Skeletal muscle cell (primary cell): ENCODE measurements around the gene MGAT3.
A peak's percentile ranks its signal among the peaks of the same experiment; 100 is the strongest.

Experiments used
- DNase-seq: peaks from one replicate; pipeline ENCODE4 v3.0.0-alpha.2; 2010; ENCODE audit warnings: low read depth
- H3K4me3 ChIP-seq: 2 replicates; pipeline ENCODE4 v1.5.1; 2011; ENCODE audit warnings: low read depth, mild to moderate bottlenecking, control low read depth, low read length, moderate library complexity

MGAT3 gene

GRCh38 chr22:39446239-39446721, 10.5 kb upstream of the MGAT3 start:
- no peak for DNase-seq
- H3K4me3 ChIP-seq = no peak overlapping the region

DNA sequence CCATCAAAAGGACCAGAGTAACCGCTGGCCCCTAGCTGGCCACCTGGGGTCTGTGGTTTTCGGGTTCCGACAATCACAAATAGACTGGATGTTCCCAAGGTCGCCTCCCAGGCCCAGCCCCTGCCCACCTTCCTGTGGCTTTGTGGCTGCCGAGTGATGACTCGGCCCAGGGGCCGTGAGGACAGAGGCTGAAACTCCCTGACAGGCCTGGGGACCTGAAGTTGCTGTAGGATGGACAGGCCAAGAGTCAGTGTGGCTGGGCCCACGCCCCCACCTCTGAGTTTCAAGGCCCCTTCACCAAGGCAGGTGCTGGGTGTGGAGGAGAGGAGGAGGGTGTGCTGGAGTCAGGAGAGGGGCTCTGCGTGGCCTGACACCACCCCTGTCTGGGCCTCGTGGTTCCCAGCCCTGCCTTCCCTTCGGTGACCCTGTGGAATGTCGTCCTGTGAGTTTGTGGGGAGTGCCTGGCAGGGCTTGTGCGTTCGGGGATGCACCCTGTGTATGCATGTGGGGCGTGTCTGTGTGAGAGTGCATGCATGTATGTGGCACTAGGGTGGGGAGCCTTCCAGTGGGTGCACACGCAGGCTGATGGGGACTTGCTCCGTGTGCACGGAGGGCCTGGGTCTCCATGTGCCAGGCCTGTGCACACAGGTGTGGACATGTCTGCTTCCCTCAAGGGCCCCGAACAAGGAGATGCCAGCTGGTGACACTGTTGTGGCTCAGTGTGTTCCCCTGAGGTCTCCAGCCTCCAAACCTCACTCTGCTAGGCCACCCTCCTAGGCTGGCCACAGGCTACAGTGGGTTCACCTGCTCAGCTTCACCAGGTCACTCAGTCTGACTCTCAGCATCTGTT, 8.4 kb upstream of the MGAT3 start:
- H3K4me3 ChIP-seq = no peak overlapping the region
- no peak for DNase-seq

GRCh38 chr22:39449708-39450107, 7.1 kb upstream of the MGAT3 start:
- H3K4me3 ChIP-seq = no peak overlapping the region
- DNase-seq = no peak

DNA sequence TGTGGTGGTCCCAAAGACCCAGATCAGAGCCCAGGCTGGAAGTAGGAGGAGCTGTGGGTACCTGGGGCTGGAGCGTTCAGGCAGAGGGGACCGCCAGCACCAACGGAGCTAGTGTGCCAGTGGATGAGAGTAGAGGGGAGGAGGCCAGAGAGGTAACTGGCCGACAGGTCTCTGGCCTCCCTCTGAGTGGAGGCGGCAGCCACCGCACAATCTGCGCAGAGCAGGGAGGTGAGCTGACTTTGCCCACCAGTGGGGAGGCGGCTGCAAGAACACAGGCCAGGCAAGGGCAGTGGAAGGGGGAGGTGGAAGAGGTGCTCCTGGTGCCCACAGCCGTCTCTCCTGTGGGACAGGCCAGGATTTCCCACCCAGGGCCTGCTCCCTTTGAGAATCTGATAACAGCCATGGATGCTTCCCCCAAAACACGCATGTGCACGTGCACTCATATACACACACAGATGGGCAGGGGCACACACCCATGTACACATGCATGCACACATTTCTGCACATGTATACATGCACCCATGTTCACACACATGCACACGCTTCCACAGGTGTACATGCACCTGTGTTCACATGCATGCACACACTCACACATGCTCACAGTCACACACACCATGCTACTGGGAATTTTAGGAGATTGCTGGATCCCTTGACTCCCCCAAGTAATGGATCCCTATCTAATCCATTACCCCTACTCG, 6.4 kb upstream of the MGAT3 start:
- no peak overlapping the region for H3K4me3 ChIP-seq

DNA sequence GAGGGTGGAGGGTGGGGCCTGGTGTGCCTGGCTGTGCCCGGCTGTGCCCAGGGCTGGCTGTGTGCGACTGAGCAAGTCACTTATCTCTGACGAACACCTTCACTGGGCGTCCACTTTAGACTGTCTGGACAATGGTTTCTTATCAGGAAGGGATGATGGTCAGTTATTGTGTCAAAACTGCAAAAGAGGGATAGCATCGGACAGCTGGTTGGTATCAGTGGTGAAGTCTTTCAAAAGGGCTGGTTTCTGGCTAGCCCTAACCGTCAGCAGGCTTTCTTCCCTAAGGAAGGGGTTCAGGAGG, 4.1 kb upstream of the MGAT3 start:
- H3K4me3 ChIP-seq = no peak overlapping the region
- DNase-seq = no peak

More for the DNA sequence above, 6.4 kb upstream of the MGAT3 start:
- no peak for DNase-seq

DNA sequence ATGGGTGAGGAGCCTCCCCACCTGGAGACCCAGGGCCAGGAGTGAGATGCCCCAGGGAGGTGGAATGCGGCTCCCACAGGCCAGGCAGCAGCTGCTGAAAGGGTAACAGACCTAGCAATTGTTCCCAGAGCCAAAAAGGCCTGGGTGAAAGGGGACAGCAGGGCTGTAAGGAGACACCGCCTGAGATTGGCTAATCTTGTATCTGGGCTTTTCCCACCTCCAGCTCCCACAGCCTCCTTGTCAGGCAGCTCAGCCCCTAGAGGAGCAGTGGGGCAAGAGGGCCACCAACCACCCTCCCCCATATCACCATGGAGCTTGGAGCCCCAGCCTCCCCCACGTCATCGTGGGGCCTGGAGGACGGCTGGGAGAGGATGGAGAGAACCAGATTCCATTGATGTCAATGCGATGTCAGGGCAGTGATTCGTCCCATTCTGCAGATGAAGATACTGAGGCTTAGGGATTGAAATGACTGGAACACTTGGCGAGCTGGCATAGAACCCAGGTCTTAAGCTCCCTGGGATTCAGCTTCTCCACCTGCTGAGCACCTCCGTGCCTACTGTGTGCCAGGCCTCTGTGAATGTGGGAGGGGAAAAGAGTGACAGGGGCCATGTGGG, 2.9 kb upstream of the MGAT3 start:
- DNase-seq = no peak
- no peak overlapping the region for H3K4me3 ChIP-seq

DNA sequence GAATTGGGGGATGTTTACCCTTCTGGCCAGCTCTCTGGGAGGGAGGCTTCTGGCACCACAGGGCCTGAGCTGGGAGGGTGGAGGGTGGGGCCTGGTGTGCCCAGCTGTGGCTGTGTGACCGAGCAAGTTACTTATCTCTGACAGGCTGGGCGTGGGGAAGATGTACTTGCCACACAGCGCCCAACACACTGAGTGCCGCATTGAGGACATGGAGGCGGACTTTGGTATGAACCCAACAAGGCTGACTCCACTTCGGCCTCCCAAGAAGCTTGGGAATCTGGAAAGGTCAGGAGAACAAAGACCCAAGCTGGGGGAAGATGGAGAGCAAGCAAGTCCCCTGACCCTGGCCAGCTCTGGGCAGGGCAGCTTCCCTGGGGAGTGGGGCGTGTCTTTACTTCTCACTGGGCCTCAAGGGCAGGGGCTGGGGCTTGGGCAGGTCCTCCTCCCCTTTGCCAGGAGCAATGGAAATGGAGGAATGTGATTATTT, 2.4 kb upstream of the MGAT3 start:
- no peak overlapping the region for H3K4me3 ChIP-seq
- no peak for DNase-seq

DNA sequence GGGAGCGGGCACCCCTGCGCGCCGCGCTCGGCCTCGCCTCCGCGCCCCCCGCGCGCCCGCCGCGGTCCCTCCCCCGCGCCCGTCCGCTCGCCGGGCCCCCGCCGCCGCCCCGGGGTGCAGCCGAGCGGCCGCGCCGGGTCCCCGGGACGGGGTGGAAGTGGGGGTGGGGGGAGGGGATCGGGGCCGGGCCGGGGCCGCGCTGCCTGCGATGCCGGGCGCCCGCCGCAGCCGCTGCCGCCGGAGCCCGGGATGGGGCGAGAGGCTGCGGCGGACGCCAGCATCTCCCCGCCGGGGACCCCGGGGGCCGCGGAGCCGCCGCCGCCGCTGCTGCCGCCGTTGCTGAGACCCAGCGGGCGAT, 365 bp downstream of the MGAT3 start:
- peak overlapping the region; percentile 34 for H3K4me3 ChIP-seq
- no peak for DNase-seq

- H3K4me3 ChIP-seq = peak overlapping the region; percentile 34
- no peak for DNase-seq
These were observed 988 bp downstream of the MGAT3 start for GRCh38 chr22:39457556-39458443.

- no peak overlapping the region for H3K4me3 ChIP-seq
- no peak for DNase-seq
These were observed 1.8 kb downstream of the MGAT3 start for GRCh38 chr22:39458444-39459083.

GRCh38 chr22:39459681-39460080, 2.9 kb downstream of the MGAT3 start:
- DNase-seq = no peak
- H3K4me3 ChIP-seq = no peak overlapping the region

DNA sequence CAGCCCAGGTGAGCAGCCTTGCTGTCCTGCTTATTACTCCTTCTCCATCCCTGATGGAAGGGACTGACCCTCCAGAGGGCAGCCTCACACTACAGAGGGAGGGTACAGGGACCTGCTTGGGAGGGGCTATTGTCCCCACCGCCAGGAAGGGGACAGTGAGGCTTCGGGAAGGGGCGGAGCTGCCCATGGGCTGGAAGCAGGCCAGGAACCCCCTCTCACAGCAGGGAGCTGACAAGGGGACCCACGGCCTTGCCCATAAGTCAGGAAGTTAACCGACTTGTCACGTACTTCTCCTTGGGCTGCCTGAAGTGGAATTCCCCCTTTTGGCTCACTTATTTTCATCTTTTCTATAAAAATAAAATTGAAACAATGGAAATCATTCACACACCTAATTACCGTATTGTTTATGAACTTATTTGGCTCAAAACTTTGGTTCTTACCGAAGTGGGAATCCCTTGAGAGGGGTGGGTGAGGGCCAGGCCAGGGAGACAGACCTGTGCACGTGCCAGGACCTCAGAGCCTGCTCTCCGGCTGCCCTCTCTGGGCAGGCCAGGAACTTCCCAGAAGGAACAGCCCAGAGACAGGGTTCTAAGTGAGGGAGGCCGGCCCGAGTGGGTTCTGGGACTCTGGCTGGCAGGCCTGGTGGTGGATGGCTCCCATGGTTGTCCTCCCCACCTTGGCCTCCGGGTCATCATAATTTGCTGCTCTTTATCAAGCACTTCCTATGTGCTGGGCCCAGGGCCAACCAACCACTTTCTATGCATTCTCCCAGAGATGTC, 5.8 kb downstream of the MGAT3 start:
- no peak overlapping the region for H3K4me3 ChIP-seq
- DNase-seq = no peak

GRCh38 chr22:39463277-39463676, 6.5 kb downstream of the MGAT3 start:
- no peak for DNase-seq
- no peak overlapping the region for H3K4me3 ChIP-seq

- no peak overlapping the region for H3K4me3 ChIP-seq
- DNase-seq = no peak
These were observed 7.1 kb downstream of the MGAT3 start for GRCh38 chr22:39463931-39464390.

GRCh38 chr22:39466228-39467006, 9.6 kb downstream of the MGAT3 start:
- no peak for DNase-seq
- H3K4me3 ChIP-seq = no peak overlapping the region

DNA sequence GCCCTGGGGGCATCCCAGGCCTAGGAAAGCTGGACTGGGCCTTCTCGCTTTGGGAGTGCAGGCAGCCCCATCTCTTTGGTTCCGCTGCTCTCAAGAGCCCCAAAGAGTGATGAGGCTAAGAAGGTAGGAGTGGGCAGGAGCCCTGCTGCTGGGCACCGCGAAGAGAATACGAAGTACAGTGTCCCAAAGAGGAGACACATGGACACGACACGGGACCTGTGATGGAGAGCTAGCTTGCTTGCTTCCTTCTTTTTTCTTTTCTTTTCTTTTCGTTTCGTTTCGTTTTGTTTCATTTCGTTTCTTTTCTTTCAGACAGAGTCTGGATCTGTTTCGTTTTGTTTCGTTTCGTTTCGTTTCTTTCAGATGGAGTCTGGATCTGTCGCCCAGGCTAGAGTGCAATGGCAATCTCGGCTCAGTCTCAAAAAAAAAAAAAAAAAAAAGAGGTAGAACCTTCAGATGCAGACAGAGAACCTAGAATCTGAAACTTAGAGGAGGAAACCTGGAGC, 10.6 kb downstream of the MGAT3 start:
- no peak overlapping the region for H3K4me3 ChIP-seq
- no peak for DNase-seq
